AG10803 (cell line): ENCODE data around the gene GAS2L3.

ENCODE experiments used
- DNase-seq: peaks from one replicate; pipeline ENCODE4 v3.0.0; 2010; ENCODE audit warnings: low read depth
- H3K4me3 ChIP-seq: 2 replicates; pipeline ENCODE4 v1.5.1; 2011; ENCODE audit warnings: mild to moderate bottlenecking, low read length, control low read depth
- CTCF ChIP-seq: conservative IDR thresholded peaks from 2 replicates; pipeline ENCODE4 v1.5.1; 2011; ENCODE audit warnings: mild to moderate bottlenecking, low read length, control low read depth, inconsistent platforms

GAS2L3 gene

GRCh38 chr12:100656141-100656540 lies 82.7 kb downstream of the GAS2L3 start:
- no peak for DNase-seq
- no peak overlapping the region for H3K4me3 ChIP-seq
- no peak for TF ChIP-seq CTCF

GRCh38 chr12:100656856-100657255 lies 83.4 kb downstream of the GAS2L3 start:
- TF ChIP-seq CTCF, result no peak
- H3K4me3 ChIP-seq, result no peak overlapping the region
- DNase-seq, result no peak

GRCh38 chr12:100661300-100661951 lies 87.9 kb downstream of the GAS2L3 start:
- DNase-seq, result peak; percentile 26
- no peak overlapping the region for H3K4me3 ChIP-seq
- TF ChIP-seq CTCF, result no peak

- TF ChIP-seq CTCF, result no peak
- no peak overlapping the region for H3K4me3 ChIP-seq
- no peak for DNase-seq
These were observed 93.1 kb downstream of the GAS2L3 start for GRCh38 chr12:100666588-100666987.

GRCh38 chr12:100668945-100669536 lies 95.6 kb downstream of the GAS2L3 start:
- DNase-seq, result peak; percentile 66
- TF ChIP-seq CTCF, result peak; percentile 96
- no peak overlapping the region for H3K4me3 ChIP-seq

GRCh38 chr12:100669922-100670321 lies 96.4 kb downstream of the GAS2L3 start:
- no peak overlapping the region for H3K4me3 ChIP-seq
- no peak for TF ChIP-seq CTCF
- no peak for DNase-seq

- no peak for TF ChIP-seq CTCF
- H3K4me3 ChIP-seq, result no peak overlapping the region
- no peak for DNase-seq
These were observed 98.1 kb downstream of the GAS2L3 start for GRCh38 chr12:100671396-100672074.
